ENCODE results near the gene FOXJ3. TPM values are rescaled to one million over a fixed set of nuclear protein-coding genes. Genes with fewer than 3 reads are reported as not detected.

The FOXJ3 gene
- total and polyA plus RNA-seq, 2 of the 13 experiments (the other 11 are each of a cell fraction or from before 2014, with no cell fraction given): 16.6 to 48.5 TPM

DNA sequence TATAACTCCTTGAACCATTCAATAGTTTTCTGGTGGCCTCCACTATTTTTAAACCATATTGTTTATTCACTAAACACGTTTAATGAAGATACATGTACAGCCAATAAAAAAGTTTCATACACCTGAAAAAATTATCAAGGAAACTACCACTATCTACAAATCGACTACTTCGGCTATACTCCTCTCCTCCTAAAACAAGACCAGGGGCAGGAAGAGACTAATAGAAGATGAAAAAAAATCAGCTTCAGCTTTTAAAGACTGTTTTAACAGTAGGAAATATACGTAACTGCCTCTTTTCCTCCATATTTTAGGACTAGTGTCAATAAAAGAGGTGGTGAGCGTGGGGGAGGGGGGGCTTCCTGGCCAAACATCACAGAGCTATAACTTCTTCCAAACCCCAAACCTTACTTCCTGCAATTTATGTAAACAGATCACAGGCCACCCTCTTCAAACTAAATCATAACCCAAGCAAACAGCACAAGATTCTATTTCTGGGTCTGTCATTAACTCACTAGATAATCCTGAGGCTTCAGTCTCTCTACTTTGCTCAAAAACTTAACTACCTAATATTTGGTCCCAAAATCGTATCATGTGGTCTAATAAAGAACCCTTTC lies 15.1 kb downstream of the FOXJ3 start (continued):
- TF ChIP-seq, protein P1, sequence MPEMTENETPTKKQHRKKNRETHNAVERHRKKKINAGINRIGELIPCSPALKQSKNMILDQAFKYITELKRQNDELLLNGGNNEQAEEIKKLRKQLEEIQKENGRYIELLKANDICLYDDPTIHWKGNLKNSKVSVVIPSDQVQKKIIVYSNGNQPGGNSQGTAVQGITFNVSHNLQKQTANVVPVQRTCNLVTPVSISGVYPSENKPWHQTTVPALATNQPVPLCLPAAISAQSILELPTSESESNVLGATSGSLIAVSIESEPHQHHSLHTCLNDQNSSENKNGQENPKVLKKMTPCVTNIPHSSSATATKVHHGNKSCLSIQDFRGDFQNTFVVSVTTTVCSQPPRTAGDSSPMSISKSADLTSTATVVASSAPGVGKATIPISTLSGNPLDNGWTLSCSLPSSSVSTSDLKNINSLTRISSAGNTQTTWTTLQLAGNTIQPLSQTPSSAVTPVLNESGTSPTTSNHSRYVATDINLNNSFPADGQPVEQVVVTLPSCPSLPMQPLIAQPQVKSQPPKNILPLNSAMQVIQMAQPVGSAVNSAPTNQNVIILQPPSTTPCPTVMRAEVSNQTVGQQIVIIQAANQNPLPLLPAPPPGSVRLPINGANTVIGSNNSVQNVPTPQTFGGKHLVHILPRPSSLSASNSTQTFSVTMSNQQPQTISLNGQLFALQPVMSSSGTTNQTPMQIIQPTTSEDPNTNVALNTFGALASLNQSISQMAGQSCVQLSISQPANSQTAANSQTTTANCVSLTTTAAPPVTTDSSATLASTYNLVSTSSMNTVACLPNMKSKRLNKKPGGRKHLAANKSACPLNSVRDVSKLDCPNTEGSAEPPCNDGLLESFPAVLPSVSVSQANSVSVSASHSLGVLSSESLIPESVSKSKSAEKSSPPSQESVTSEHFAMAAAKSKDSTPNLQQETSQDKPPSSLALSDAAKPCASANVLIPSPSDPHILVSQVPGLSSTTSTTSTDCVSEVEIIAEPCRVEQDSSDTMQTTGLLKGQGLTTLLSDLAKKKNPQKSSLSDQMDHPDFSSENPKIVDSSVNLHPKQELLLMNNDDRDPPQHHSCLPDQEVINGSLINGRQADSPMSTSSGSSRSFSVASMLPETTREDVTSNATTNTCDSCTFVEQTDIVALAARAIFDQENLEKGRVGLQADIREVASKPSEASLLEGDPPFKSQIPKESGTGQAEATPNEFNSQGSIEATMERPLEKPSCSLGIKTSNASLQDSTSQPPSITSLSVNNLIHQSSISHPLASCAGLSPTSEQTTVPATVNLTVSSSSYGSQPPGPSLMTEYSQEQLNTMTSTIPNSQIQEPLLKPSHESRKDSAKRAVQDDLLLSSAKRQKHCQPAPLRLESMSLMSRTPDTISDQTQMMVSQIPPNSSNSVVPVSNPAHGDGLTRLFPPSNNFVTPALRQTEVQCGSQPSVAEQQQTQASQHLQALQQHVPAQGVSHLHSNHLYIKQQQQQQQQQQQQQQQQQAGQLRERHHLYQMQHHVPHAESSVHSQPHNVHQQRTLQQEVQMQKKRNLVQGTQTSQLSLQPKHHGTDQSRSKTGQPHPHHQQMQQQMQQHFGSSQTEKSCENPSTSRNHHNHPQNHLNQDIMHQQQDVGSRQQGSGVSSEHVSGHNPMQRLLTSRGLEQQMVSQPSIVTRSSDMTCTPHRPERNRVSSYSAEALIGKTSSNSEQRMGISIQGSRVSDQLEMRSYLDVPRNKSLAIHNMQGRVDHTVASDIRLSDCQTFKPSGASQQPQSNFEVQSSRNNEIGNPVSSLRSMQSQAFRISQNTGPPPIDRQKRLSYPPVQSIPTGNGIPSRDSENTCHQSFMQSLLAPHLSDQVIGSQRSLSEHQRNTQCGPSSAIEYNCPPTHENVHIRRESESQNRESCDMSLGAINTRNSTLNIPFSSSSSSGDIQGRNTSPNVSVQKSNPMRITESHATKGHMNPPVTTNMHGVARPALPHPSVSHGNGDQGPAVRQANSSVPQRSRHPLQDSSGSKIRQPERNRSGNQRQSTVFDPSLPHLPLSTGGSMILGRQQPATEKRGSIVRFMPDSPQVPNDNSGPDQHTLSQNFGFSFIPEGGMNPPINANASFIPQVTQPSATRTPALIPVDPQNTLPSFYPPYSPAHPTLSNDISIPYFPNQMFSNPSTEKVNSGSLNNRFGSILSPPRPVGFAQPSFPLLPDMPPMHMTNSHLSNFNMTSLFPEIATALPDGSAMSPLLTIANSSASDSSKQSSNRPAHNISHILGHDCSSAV (CRISPR knock-in tag; IDR thresholded peaks at IDR 0.05; ENCODE audit: borderline replicate concordance): no peak
- no peak for TF ChIP-seq SOX13 (IDR thresholded peaks at IDR 0.05)
- peak in 1 of 2 experiments; percentile 59; a peak in 1 of 4 replicates for TF ChIP-seq SOX13 (CRISPR knock-in tag; conservative IDR thresholded peaks at IDR 0.05 in 1 of 2, IDR thresholded peaks at IDR 0.05 in 1 of 2)
- TF ChIP-seq MED8 (CRISPR knock-in tag; IDR thresholded peaks at IDR 0.05; ENCODE audit: insufficient replicate concordance): no peak
- TF ChIP-seq ASH2L (IDR thresholded peaks at IDR 0.05; ENCODE audit: insufficient read length, low read depth, low read length): no peak
- TF ChIP-seq, protein P2, sequence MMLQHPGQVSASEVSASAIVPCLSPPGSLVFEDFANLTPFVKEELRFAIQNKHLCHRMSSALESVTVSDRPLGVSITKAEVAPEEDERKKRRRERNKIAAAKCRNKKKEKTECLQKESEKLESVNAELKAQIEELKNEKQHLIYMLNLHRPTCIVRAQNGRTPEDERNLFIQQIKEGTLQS (CRISPR knock-in tag; IDR thresholded peaks at IDR 0.05): no peak
- no peak for TF ChIP-seq DNMT1 (CRISPR knock-in tag; IDR thresholded peaks at IDR 0.05)
- no peak for TF ChIP-seq SRSF9 (IDR thresholded peaks at IDR 0.05; ENCODE audit: borderline replicate concordance, insufficient read depth, low read depth, low read length, poor library complexity, severe bottlenecking)
- TF ChIP-seq ARNT2 (CRISPR knock-in tag; IDR thresholded peaks at IDR 0.05; ENCODE audit: low read depth): no peak
- TF ChIP-seq HOXA9 (CRISPR knock-in tag; IDR thresholded peaks at IDR 0.05; ENCODE audit: borderline replicate concordance): no peak
- no peak for TF ChIP-seq FOXM1 (CRISPR knock-in tag; IDR thresholded peaks at IDR 0.05)
- no peak for TF ChIP-seq ZNF264 (CRISPR knock-in tag; IDR thresholded peaks at IDR 0.05)
- TF ChIP-seq RFX3 (CRISPR knock-in tag; IDR thresholded peaks at IDR 0.05): no peak
- TF ChIP-seq ZNF263 (CRISPR knock-in tag; IDR thresholded peaks at IDR 0.05): no peak
- TF ChIP-seq ZNF557 (CRISPR knock-in tag; IDR thresholded peaks at IDR 0.05): no peak
- peak; percentile 82; the same call in 1 of the 2 replicates for TF ChIP-seq ETV5 (CRISPR knock-in tag; IDR thresholded peaks at IDR 0.05; ENCODE audit: borderline replicate concordance)
- no peak for TF ChIP-seq NR3C1 (CRISPR knock-in tag; IDR thresholded peaks at IDR 0.05)
- TF ChIP-seq ARNTL (CRISPR knock-in tag; IDR thresholded peaks at IDR 0.05): no peak
- TF ChIP-seq ZNF337 (CRISPR knock-in tag; IDR thresholded peaks at IDR 0.05; ENCODE audit: borderline replicate concordance, low read depth): no peak
- peak; percentile 65; the same call in 1 of the 2 replicates for TF ChIP-seq MIXL1 (CRISPR knock-in tag; IDR thresholded peaks at IDR 0.05)
- TF ChIP-seq, protein P3, sequence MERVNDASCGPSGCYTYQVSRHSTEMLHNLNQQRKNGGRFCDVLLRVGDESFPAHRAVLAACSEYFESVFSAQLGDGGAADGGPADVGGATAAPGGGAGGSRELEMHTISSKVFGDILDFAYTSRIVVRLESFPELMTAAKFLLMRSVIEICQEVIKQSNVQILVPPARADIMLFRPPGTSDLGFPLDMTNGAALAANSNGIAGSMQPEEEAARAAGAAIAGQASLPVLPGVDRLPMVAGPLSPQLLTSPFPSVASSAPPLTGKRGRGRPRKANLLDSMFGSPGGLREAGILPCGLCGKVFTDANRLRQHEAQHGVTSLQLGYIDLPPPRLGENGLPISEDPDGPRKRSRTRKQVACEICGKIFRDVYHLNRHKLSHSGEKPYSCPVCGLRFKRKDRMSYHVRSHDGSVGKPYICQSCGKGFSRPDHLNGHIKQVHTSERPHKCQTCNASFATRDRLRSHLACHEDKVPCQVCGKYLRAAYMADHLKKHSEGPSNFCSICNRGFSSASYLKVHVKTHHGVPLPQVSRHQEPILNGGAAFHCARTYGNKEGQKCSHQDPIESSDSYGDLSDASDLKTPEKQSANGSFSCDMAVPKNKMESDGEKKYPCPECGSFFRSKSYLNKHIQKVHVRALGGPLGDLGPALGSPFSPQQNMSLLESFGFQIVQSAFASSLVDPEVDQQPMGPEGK (CRISPR knock-in tag; IDR thresholded peaks at IDR 0.05): peak; percentile 45; the same call in 1 of the 2 replicates
